CD4-positive, alpha-beta T cell treated with Interleukin-15 for 4 hours (primary cell): Measurements from ENCODE around the gene FDX1.

ENCODE experiments used
- DNase-seq: peaks from one replicate; pipeline ENCODE4 v3.0.0-alpha.2; 2020; ENCODE audit warnings: low spot score

Gene FDX1

DNA sequence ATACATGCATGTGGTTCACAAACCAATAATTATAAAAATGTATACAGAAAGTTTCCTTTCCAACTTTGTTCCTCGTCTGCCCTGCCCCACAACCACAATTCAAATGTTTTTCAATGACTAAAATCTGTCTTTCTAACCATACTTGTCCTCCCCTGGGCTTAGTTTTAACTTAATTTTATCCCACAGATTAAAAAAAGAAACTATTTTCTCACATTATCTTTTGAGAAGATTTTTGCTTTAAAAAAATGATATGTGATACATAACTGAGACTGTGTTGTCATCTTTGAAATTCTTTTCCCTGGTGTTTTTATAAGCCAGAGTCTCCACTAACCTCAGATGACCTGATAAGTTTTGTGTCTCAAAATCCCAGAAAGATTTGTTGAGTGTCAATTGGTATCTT, 79.0 kb downstream of the FDX1 start:
- no peak for DNase-seq

DNA sequence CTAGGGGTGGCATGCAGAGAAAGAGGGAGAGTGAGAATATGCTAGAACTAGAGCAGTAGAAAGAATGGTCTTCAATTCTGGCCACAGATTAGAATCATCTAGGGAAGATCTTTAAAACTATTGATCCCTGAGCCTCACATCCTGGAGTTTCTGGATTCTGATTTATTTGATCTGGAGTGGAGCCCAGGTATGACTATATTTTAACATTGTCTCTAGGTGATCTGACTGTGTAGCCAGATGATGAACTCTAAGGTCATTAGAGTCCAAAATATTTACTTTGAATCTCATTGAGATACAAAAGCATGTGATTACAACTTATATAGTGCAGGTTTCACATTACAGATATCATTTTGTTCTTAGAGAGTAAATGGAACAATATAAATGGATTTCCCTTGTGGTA, 79.7 kb downstream of the FDX1 start:
- no peak for DNase-seq

GRCh38 chr11:110512026-110512425, 82.3 kb downstream of the FDX1 start:
- DNase-seq: no peak

DNA sequence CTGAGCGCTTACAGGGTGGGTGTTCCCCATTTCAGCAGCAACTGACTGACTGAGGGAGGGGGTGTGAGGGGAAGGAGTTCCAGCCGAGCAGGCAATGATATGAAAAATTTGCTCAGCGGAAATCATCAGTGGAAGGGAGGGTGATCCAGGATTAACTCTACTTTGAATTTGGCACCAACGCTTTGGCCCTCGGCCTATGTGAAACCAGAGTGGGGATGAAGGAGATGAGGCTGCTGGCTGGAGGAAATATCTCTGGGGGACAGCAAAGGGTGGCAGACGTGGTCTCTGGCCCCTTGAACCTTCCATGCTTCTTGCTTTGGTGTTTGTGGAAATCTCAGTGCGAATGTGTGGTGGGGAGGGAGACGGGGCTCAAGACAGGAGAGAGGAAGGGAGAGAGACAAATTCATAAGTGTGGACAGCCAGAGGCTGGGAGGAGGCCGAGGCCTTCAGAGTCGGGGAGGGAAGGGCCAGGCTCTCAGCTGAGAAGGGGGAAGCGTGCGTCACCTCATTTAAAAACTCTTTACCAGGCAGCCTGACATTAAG, 83.6 kb downstream of the FDX1 start:
- DNase-seq: no peak

DNA sequence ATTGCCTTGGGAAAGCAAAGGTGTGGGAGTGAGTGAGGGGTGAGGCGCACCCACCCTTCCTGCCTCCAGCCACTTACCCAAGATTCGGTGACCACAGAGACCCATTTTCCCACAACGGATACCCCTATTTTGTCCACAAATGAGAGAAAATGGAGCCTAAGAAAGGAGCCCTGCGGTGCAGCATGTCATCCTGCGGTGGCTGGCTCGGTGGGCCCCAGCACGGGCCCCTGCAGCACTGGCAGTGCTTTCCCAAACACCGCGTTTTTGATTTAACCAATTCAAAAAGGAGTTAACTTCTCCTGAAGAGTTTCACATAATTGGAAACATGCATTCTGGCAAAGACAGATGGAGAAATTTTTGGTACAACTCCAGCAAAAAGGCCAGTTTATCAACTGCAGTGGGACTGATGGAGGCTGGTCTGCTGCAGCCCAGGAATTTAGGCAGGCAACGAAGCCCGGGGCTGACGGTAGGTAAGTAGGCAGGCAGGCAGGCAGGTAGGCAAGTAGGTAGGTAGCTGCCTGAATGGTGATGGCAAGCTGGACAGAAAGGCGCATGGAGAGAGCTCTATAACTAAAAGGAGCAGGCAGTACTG, 84.2 kb downstream of the FDX1 start:
- DNase-seq: no peak
